GM18867 (cell line): ENCODE measurements around the gene RAB6B.
"Not testable (repeated sequence)": the region's sequence is repeated elsewhere in the genome, so short reads cannot be mapped to it uniquely, and the experiment has no call there.

ENCODE experiments used
- ATAC-seq: cut with Tn5 transposase; IDR thresholded peaks from one replicate; pipeline ENCODE4 v1.9.1; 2021; ENCODE audit warnings: mild to moderate bottlenecking, moderate library complexity; ENCODE audit not compliant: unreplicated experiment

The RAB6B gene

DNA sequence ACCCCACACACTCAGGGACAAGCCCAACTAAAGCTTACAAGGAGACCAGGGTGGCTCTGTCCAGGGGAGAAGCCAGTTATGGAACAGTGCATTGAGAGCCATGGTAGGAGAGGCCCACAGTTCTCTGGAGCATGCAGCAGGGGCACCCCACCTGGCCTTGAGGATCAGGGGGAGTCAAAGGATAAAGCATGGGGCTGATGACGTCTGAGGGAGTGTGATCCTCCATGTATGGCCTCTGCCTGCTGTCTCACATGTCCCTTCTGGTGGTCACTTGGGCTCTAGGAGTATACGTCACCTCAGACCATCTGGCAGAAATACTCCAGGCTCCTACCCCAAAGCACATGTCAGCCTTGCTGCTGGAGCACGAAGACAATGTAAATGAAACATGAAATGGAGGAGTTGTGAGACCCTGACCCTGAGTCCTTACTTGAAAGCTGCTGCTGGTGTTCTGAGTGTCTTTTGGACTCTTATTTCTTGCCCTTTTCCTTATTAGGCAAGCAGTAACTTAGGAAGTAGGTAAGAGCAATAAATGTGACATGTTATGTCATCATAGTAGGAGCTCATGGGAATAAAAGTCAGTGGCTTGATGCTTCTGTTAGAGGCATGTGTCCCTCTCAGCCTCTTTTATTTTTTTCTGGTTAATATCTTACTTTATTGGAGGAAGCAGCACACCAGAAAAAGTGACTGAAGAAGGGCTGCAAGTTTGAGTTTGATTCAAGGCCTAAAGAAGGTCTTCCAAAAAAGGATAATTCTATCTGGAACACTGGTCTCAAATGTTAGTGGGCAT is 74.6 kb downstream of the RAB6B start:
- ATAC-seq = no peak

DNA sequence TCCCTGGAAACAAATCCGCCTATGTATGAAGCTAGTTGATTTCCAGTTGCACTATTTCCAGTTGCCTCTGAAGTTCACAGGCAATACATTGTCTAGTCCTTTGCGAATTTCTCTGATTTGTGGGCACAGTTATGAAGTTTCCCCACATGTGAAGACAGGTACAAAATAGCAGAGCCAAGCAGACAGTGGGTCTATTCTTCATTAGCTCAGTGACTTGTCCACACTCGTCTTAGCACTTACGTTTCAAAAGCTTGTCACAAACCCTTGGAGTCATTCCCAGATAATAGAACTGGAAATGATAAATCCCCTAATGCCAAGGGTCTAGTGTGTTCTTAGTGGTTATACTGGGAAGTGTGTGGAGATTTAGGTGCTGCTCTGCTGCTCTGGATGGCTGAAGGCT is 75.6 kb downstream of the RAB6B start:
- ATAC-seq = no peak

DNA sequence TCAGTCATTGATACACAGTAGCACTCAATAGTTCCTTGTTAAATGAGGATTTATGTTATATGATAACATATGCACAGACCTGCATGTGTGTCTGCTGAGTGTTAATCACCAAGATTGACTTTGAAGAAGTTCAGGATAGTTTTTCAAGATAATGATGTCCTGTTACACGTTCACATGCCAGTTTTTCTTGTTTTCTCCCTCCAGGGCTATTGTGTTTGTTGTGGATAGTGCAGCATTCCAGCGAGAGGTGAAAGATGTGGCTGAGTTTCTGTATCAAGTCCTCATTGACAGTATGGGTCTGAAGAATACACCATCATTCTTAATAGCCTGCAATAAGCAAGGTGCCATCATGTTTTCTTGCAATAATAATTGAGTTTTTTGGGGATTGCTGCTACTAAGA is 80.3 kb downstream of the RAB6B start:
- no peak for ATAC-seq

DNA sequence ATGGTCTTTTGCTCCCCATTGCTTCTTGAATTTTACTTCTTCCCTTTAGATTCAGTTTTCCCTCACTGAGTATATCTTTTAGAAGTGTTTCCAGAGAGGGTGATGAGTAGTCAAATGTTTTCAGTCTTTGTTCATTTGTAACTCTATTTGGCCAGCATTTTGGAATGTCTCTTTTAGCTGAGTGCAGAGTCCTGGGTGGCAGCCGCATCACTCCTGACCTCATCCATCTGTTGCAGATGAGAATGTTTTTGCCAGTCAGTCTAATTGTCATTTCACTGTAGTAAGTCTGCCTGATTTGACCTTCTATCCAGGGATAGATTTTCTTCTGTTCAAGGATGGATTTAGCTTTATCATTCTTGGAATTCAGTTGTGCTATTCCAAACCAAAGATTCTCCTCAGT is 82.8 kb downstream of the RAB6B start:
- no peak for ATAC-seq

DNA sequence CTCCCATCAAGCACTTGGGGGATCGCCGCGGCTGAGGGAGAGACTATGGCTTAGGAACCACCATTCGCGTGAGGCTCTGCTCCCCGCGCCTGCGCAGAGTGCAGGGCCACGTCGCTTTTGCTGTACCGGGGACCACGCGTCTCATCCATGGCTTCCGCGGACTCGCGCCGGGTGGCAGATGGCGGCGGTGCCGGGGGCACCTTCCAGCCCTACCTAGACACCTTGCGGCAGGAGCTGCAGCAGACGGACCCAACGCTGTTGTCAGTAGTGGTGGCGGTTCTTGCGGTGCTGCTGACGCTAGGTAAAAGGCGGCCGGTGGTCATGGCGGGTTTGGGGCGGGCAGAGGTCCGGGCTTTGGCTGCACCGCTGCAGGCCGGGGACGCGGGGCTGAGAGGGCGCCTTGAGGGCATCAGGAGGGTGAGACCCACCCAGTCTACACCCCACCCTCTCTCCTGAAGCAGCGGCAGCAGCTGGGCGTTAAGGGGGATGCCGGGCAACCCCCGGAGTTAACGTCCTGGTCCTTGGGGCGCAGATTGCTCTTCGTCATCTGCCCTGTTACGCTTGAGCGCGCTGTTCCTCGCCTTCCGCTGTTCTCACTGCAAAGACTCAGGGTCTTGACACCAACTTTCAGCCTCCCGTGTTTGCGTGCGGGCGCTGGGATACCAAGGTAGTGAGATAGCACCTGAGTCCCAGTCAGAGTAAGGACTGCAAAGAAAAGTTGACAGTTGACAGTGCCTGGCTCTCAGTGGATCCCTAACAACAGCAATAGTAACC is 89.8 kb downstream of the RAB6B start, which contains the start of gene SRPRB:
TSS of gene SRPRB (plus strand) at position 114 of the 774 bp plus-strand sequence. CDS start at position 148, 34 bp downstream.
- ATAC-seq = peak; percentile 97

DNA sequence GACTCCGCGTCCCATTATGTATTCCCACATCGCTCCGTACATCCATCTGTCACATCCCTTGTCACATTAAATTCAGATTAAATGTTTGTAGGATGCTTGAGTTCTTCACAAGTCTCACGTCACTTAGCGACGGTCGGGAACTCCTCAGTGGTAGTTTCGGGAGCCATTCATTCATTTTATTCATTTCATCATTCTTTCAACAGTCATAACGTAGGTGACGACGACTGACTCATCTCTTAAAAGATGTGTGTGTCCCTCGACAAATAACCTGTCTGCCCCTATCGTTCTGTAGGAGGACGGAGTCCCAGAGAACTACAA is 90.3 kb downstream of the RAB6B start:
- no peak for ATAC-seq

DNA sequence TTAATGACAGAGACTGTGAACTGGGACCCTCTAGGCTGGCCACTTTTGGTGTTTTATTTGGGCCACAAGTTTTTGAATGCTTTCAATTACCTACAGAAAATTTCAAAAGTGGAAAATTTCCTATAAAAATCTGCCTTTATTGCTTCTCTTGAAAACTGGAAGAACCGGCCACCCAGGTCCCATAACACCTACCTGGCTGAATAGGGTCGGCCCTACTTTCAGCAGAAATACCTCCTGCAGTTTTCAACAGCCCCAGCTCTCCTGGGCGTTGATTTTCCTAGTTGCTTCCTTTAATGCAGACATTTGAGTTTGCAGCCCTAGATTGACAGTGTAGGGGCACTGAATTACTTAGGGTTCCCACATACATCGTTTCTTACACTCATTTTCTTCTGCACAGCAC is 90.8 kb downstream of the RAB6B start:
- ATAC-seq = no peak

DNA sequence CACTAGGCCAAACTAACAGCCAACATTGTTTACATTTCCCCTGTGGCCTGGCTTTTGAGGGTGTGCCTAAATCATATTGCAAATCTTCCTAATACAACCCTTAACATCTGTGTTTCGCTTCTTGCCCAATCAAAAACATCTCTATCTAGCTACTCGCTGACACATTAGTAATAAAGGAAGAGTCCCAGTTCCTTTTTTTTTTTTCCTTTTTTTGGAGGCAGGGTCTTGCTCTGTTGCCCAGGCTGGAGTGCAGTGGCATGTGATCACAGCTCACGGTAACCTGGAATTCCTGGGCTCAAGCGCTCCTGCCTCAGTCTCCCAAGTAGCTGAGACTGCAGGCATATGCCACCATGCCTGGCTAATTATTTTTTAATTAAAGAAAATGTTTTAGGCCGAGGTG is 92.2 kb downstream of the RAB6B start:
- ATAC-seq = no peak

DNA sequence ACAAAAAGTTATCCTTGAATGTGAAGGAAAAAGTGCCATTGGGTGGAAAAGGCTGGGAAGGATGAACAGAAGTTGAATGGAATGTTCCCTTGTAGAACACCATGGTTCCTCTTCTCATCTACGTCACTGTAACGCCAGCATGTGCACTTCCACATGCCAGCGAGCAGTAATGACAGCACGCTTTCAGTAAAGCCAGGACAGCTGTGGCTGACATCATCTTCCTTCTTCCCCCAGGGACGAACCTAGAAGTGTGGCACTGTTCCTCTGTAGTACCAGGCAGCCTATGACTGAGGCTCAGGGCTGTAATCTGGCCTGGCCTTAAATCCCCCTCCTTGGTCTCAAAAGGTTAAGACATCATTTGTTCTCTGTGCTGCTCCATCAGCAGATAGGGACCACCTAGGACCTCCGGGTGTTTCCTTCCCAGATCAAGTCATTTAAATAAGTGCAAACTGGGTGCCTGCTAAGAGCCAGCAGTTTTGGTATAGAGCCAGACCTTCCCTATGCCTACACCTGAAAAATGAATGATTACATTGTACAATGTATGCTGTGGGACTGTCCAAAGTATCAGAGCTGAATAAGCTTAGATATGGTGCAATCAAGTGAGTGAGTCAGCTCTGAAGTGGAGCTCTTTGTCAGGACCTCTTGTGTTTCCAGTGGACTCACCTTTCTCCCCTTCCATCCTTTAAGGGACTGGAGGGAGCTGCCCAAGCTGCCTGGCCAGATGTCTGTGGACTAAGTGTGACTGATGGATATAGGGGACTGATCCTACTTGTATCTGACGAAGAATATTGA is 95.7 kb downstream of the RAB6B start:
- ATAC-seq = no peak

DNA sequence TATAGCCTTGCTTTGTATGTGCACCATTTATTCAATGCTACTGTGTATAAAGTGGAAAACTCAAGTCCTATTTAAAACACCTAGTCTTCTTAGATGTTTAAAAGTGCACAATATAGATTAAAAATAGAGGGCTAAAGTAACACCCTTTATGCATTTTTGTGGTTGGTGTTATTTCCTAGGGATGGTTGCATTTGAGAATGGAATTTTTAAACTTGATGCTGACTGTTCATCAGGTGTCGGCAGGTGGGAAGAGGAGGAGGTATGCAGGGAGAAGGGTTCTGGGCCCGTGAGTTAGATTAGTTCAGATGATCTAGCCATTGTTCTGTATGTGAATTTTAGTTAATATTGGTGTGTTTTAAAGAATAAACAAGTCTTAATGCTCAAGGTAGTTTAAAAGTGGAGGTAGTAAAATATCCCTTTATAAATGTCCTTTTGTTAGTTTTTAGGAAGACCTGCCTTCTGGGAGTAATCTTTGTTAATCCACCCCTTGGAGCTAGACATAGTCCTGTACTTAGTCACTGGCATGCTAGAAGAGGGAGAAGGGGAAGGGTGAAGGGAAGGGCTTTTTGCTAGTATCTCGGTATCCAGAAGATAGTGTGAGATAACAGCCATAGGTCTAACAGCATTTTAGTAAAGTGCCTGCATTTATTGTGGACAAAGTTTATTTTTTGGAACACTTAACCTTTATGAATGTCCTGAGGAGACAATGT is 98.1 kb downstream of the RAB6B start:
- ATAC-seq = no peak

DNA sequence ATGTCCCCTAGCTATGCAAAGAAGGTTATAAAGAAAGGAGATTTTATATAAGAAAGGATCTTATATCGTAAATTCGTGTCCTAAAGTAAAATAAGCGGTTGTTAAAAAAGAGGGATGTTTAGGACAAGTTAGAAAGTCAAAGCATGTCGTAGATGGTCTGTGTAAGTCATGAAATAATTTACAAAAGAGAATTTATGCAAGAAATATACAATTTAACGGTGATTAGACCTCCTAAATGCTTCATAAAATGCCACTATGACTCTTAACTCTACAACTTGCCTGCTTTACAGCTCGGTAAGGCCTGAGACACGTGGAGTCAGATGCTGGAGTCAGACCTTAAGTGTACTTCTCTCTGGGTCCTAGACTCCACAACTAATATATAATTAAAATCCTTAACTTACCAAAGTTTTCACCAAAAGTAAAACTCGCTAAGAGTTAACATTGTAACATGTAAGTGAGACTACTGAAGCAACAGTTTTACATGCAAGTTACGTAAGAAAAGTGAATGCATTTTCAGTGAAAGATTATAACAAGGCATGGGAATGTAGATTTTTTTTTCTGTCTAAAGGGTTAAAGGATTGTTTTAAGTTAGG is 103.4 kb downstream of the RAB6B start:
- ATAC-seq = no peak

DNA sequence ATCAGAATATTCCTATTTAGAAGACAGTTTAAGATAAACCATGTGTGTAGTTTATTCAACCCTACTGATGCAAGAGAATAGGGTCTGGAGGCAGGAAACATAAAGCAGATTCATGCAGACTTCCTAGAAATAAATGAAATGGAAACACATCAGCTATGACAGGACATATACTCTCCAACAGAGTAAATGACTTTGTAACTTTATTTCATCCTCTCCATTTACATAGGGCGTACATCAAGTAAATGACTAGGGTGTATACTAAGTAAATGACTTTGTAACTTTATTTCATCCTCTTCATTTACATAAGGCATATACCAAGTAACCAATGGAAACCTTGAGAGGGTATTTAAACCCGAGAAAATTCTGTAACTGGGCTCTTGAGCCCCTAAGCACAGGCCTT is 107.7 kb downstream of the RAB6B start:
- no peak for ATAC-seq

DNA sequence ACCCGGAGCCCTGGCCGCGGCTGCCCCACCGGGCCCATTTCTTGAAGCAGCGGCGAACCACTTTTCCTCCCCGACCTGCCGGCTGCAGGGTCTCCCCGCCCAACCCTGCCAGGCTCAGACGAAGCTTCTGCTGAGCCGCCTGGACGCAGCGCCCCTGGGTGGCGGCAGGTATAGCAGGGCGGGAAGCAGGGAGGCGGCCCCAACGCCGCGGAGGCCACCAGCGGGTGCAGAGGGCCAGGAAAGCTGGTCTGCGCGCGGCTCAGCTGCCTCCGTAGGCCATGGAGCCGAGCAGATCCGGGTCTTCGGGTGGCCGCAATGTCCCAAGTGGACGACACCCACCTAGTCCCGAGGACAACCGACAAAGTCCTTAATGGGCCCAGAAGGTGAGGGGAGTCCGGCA is 111.9 kb downstream of the RAB6B start:
- no peak for ATAC-seq

DNA sequence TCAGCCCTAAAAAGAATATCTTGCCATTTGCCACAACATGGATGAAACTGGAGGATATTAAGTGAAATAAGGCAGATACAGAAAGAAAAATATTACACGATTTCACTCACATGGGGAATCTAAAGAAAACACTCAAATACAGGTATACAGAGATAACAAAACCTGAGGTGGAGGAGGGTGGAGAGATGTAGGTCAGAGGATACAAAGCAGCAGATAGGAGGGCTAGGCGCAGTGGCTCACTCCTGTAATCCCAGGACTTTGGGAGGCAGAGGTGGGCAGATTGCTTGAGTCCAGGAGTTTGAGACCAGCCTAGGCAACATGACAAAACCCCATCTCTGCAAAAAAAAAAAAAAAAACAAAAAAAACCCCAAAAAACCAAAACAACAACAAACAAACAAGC is 113.2 kb downstream of the RAB6B start:
- ATAC-seq = no peak

DNA sequence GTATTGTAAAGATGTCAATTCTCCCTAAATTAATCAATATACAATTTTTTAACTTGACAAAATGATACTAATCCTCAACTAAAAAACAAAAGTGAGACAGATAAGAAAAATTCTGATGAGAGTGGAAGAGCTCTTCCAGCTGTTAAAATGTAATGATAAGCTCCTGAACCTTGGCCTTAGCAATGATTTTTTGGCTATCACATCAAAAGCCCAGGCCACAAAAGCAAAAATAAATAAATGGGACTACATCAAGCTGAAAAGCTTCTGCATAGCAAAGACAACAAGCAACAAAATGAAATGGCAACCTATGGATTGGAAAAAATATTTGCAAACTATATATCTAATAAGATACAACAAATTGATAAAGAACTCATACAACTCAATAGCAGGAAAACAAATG is 114.1 kb downstream of the RAB6B start:
- ATAC-seq = no peak

DNA sequence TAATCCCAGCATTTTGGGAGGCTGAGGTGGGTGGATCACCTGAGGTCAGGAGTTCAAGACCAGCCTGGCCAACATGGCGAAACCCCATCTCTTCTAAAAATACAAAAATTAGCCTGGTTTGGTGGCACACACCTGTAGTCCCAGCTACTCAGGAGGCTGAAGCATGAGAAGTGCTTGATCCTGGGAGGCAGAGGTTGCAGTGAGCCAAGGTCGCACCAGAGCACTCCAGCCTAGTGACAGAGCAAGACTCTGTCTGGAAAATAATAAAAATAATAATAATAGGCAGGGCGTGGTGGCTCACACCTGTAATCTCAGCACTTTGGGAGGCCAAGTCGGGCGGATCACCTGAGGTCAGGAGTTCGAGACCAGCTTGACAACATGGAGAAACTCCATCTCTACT is 114.9 kb downstream of the RAB6B start:
- not testable (repeated sequence) for ATAC-seq

DNA sequence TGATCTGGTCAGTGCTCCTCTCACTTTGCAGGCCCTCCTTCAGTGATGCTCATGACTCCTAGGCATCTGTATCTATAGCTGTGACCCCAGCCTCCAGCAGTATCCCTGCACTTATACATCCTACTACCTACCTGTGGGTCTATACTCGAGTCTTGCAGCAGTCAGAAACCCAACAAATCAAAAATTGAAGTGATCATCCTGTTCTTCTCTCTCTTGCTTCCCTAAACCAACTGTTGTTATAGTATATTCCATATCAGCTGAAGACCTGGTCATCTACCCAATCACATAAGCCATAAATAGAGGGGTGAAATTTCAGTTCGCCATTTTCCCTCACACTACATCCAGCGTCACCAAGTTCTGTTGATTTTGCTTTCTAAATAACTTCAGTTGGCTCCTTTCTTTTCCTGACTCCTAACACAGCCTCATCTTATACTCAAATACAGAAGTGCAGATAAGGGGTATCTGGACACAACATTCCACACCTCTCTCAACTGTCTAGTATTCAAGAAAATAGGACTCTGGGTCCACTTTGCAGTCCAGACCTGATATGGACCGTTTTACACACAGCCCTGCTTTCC is 116.0 kb downstream of the RAB6B start:
- ATAC-seq = no peak

DNA sequence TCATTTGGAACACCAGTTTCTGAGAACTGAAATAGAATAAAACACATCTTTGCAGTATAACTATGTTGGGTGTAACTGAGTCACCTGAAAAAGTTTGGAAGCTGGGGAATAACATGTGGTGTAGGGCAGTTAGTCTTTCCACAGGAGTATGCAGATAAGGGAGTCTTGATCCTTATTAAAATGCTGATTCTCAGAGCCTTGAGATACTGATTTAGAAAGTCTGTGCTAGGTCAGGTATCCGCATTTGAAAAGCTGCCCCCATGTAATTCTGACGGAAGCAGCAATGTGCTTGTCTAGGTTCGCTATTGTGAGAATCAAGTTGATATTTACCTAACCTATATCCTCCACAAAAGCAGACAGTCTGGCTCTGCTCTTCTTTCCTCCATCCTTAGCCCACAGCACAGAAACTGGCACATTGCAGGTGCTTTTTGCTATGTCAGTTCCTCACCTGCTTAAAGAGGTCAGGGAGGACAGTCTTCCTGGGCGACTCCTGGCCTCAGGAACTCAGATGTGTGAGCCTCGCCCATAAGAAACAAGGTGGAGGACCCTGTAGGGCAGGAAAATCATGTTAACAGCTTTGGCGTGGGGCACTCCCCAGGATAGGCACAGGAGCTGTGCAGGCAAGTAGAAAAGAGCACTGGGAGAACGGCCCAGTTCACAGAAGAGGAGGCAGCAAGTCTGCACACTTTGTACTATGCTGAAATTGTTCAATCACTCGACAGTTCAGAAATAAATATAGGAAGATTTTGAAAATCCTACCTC is 117.7 kb downstream of the RAB6B start:
- no peak for ATAC-seq

DNA sequence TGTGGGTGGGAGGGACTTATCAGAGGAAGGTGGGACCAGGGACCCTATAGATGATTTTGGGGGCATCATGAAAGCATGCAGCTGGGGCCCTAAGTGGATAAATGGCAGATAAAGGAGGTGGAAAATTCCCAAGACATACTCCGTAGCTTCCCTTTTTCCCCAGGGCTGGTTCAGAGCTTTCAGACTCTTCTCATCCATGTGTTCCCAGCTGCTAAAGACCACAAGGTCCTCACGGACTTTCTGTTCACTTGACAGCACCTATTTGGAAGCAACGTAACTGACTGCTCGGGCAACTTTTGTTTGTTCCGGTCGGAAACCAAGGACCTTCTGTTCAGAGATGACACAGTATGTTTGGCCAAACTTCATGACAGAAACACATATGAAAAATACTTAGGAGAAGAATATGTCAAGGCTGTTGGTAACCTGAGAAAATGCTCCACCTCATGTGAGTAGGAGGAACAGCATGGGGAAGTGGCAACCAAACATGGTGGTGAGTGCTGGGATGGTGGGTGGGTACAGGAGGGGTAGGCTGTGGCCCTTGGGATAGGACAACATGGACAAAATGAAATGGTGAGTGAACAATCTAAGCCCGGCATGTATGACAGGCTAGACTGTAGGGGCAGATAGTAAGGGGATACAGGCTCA is 118.8 kb downstream of the RAB6B start:
- ATAC-seq = no peak
